ENCODE data around the gene EIF3L.

EIF3L gene

GRCh38 chr22:37896181-37896592 lies 47.0 kb downstream of the EIF3L start:
- peak overlapping the region; percentile 1; the same call in 1 of the 2 replicates for H3K9ac ChIP-seq (ENCODE audit: low read depth, low read length)
- peaks cover 6% of the 10 kb centered on the region for H3K36me3 ChIP-seq (ENCODE audit: insufficient read depth, low read length)
- H3K4me1 ChIP-seq (ENCODE audit: insufficient read depth, low read length): peaks cover 33% of the 10 kb centered on the region
- no peak overlapping the region for H3K4me3 ChIP-seq (ENCODE audit: low read length)
- peak overlapping the region; percentile 67 for H3K27ac ChIP-seq (ENCODE audit: low read depth, low read length)
- WGBS: 79% methylated on average over 2 of the region's 5 CpGs
- H3K27me3 ChIP-seq (ENCODE audit: insufficient read depth, low read length): no peaks in the 10 kb centered on the region
- H3K9me3 ChIP-seq (ENCODE audit: insufficient read depth, low read depth, low read length): no peaks in the 10 kb centered on the region

- H3K27me3 ChIP-seq (ENCODE audit: insufficient read depth, low read length): no peaks in the 10 kb centered on the region
- 0 out of 2 replicates have a peak overlapping the region, but pooled peaks have one; percentile 24 for H3K9ac ChIP-seq (ENCODE audit: low read depth, low read length)
- peaks cover 3% of the 10 kb centered on the region; the same call in 1 of the 2 replicates for H3K36me3 ChIP-seq (ENCODE audit: insufficient read depth, low read length)
- peaks cover 33% of the 10 kb centered on the region for H3K4me1 ChIP-seq (ENCODE audit: insufficient read depth, low read length)
- H3K27ac ChIP-seq (ENCODE audit: low read depth, low read length): peak overlapping the region; percentile 67
- H3K4me3 ChIP-seq (ENCODE audit: low read length): no peak overlapping the region
- no peaks in the 10 kb centered on the region for H3K9me3 ChIP-seq (ENCODE audit: insufficient read depth, low read depth, low read length)
- 85% methylated on average over 3 of the region's 3 CpGs for WGBS
Measured at GRCh38 chr22:37896939-37897338, 47.7 kb downstream of the EIF3L start.

- Histone ChIP-seq H3K4me3 (ENCODE audit: low read length) (no peak overlapping the region), H3K27me3 (ENCODE audit: insufficient read depth, low read length) (no peaks in the 10 kb centered on the region), H3K4me1 (ENCODE audit: insufficient read depth, low read length) (peaks cover 33% of the 10 kb centered on the region), H3K9me3 (ENCODE audit: insufficient read depth, low read depth, low read length) (no peaks in the 10 kb centered on the region), H3K9ac (ENCODE audit: low read depth, low read length) (no peak overlapping the region), H3K27ac (ENCODE audit: low read depth, low read length) (no peak overlapping the region), H3K36me3 (ENCODE audit: insufficient read depth, low read length) (no peaks in the 10 kb centered on the region)
- WGBS: 86% methylated on average over 1 of the region's 2 CpGs
Measured at GRCh38 chr22:37897807-37898206, 48.6 kb downstream of the EIF3L start.

GRCh38 chr22:37898441-37899181 lies 49.4 kb downstream of the EIF3L start:
- H3K36me3 ChIP-seq (ENCODE audit: insufficient read depth, low read length): no peaks in the 10 kb centered on the region
- no peaks in the 10 kb centered on the region for H3K27me3 ChIP-seq (ENCODE audit: insufficient read depth, low read length)
- H3K4me1 ChIP-seq (ENCODE audit: insufficient read depth, low read length): peaks cover 33% of the 10 kb centered on the region
- H3K4me3 ChIP-seq (ENCODE audit: low read length): no peak overlapping the region
- H3K27ac ChIP-seq (ENCODE audit: low read depth, low read length): peak overlapping the region; percentile 44; the same call in 1 of the 2 replicates
- H3K9me3 ChIP-seq (ENCODE audit: insufficient read depth, low read depth, low read length): no peaks in the 10 kb centered on the region
- peak overlapping the region; percentile 40 for H3K9ac ChIP-seq (ENCODE audit: low read depth, low read length)
- 74% methylated on average over 9 of the region's 9 CpGs for WGBS

- H3K27me3 ChIP-seq (ENCODE audit: insufficient read depth, low read length): no peaks in the 10 kb centered on the region
- WGBS: 71% methylated on average over 10 of the region's 10 CpGs
- peak overlapping the region; percentile 50 for H3K27ac ChIP-seq (ENCODE audit: low read depth, low read length)
Measured at GRCh38 chr22:37904572-37905533, 55.6 kb downstream of the EIF3L start.

GRCh38 chr22:37905534-37906363 lies 56.5 kb downstream of the EIF3L start, which contains the start of gene MICALL1:
Gene MICALL1 (plus strand): TSS chr22:37906297. CDS start chr22:37906423, 126 bp downstream.
- Histone ChIP-seq H3K27me3 (ENCODE audit: insufficient read depth, low read length) (no peaks in the 10 kb centered on the region), H3K4me1 (ENCODE audit: insufficient read depth, low read length) (peaks cover 18% of the 10 kb centered on the region), H3K27ac (ENCODE audit: low read depth, low read length) (peak within 1 kb of the TSS; percentile 50), H3K9ac (ENCODE audit: low read depth, low read length) (peak within 1 kb of the TSS; percentile 82), H3K36me3 (ENCODE audit: insufficient read depth, low read length) (no peaks in the 10 kb centered on the region), H3K9me3 (ENCODE audit: insufficient read depth, low read depth, low read length) (no peaks in the 10 kb centered on the region), H3K4me3 (ENCODE audit: low read length) (peak within 1 kb of the TSS; percentile 61)
- WGBS: 5% methylated on average over 90 of the region's 90 CpGs

More at GRCh38 chr22:37904572-37905533, 55.6 kb downstream of the EIF3L start:
- Histone ChIP-seq H3K4me1 (ENCODE audit: insufficient read depth, low read length) (peaks cover 9% of the 10 kb centered on the region; the same call in 1 of the 2 replicates), H3K4me3 (ENCODE audit: low read length) (peak overlapping the region; percentile 61), H3K9me3 (ENCODE audit: insufficient read depth, low read depth, low read length) (no peaks in the 10 kb centered on the region), H3K9ac (ENCODE audit: low read depth, low read length) (peak overlapping the region; percentile 82), H3K36me3 (ENCODE audit: insufficient read depth, low read length) (no peaks in the 10 kb centered on the region)

GRCh38 chr22:37906364-37907008 lies 57.3 kb downstream of the EIF3L start:
- 1% methylated on average over 75 of the region's 75 CpGs for WGBS
- peak overlapping the region; percentile 82 for H3K9ac ChIP-seq (ENCODE audit: low read depth, low read length)
- no peaks in the 10 kb centered on the region for H3K27me3 ChIP-seq (ENCODE audit: insufficient read depth, low read length)
- peak overlapping the region; percentile 61 for H3K4me3 ChIP-seq (ENCODE audit: low read length)
- no peaks in the 10 kb centered on the region for H3K36me3 ChIP-seq (ENCODE audit: insufficient read depth, low read length)
- peaks cover 25% of the 10 kb centered on the region for H3K4me1 ChIP-seq (ENCODE audit: insufficient read depth, low read length)
- no peak overlapping the region; the same call in 1 of the 2 replicates for H3K27ac ChIP-seq (ENCODE audit: low read depth, low read length)
- H3K9me3 ChIP-seq (ENCODE audit: insufficient read depth, low read depth, low read length): no peaks in the 10 kb centered on the region

GRCh38 chr22:37907036-37907954 lies 58.1 kb downstream of the EIF3L start:
- H3K9ac ChIP-seq (ENCODE audit: low read depth, low read length): peak overlapping the region; percentile 82
- H3K27me3 ChIP-seq (ENCODE audit: insufficient read depth, low read length): no peaks in the 10 kb centered on the region
- 69% methylated on average over 18 of the region's 19 CpGs for WGBS
- H3K36me3 ChIP-seq (ENCODE audit: insufficient read depth, low read length): peaks cover 5% of the 10 kb centered on the region; the same call in 1 of the 2 replicates
- no peaks in the 10 kb centered on the region for H3K9me3 ChIP-seq (ENCODE audit: insufficient read depth, low read depth, low read length)
- peak overlapping the region; percentile 61 for H3K4me3 ChIP-seq (ENCODE audit: low read length)
- H3K27ac ChIP-seq (ENCODE audit: low read depth, low read length): no peak overlapping the region
- peaks cover 27% of the 10 kb centered on the region for H3K4me1 ChIP-seq (ENCODE audit: insufficient read depth, low read length)

- Histone ChIP-seq H3K27me3 (ENCODE audit: insufficient read depth, low read length) (no peaks in the 10 kb centered on the region), H3K9me3 (ENCODE audit: insufficient read depth, low read depth, low read length) (no peaks in the 10 kb centered on the region), H3K36me3 (ENCODE audit: insufficient read depth, low read length) (peaks cover 20% of the 10 kb centered on the region), H3K4me1 (ENCODE audit: insufficient read depth, low read length) (peaks cover 26% of the 10 kb centered on the region), H3K4me3 (ENCODE audit: low read length) (no peak overlapping the region), H3K27ac (ENCODE audit: low read depth, low read length) (0 out of 2 replicates have a peak overlapping the region, but pooled peaks have one; percentile 35), H3K9ac (ENCODE audit: low read depth, low read length) (no peak overlapping the region)
- 90% methylated on average over 7 of the region's 7 CpGs for WGBS
Measured at GRCh38 chr22:37909766-37910165, 60.5 kb downstream of the EIF3L start.
